GM18498 (cell line): ENCODE measurements around the gene DNAJC27.
A peak's percentile ranks its signal among the peaks of the same experiment; 100 is the strongest.

Experiments
- ATAC-seq: cut with Tn5 transposase; IDR thresholded peaks from one replicate; pipeline ENCODE4 v1.9.1; 2021; ENCODE audit warnings: mild to moderate bottlenecking, moderate library complexity; ENCODE audit not compliant: unreplicated experiment

DNAJC27 gene

DNA sequence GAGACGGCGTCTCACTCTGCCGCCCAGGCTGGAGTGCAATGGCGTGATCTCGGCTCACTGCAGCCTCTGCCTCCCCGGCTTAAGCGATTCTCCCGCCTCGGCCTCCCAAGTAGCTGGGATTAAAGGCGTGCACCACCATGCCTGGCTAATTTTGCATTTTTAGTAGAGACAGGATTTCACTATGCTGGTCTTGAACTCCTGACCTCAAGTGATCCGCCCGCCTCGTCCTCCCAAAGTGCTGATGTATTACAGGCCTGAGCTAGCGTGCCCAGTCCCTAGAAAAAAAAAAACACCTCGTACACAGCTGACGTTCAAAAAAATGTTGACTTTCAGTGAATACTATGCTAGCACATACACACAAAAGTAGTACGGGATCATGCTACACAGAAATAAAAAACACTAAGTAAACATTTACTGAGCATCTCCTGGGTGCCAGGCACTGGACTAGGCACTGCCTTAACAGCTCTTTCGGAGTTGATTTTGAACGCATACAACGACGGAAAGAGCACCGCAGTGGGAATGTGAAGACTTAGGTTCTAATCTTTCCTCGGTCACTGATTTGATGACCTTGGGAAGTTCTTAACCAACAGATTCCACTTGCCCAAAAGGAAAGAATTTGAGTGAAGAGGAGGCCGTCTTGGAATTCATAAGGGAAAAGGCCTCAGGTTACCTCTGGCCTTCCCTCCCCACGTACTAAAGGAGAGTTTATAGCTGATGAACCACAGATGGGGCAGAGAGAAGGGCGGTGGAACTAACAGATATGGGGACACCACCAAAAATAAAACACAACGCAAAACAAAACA lies 1.1 kb downstream of the DNAJC27 start:
- ATAC-seq = no peak

DNA sequence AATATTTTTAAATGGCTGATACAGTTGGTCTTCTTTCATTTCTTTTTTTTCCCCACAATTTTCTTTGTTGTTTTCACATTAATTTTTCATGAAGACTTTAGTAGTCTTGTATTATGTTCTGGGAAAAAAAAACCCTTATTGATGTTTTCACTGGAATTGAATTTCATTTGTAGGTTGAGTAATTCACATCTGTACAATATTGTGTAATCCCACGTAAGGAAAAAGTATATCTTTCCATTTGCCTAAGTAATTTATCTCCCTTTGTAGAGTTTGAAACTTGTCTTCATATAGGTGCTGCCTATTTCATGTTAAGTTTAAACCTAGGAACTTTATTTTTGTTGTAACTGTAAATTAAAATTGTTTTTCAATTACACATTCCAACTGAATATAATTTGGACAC lies 2.0 kb downstream of the DNAJC27 start:
- no peak for ATAC-seq

DNA sequence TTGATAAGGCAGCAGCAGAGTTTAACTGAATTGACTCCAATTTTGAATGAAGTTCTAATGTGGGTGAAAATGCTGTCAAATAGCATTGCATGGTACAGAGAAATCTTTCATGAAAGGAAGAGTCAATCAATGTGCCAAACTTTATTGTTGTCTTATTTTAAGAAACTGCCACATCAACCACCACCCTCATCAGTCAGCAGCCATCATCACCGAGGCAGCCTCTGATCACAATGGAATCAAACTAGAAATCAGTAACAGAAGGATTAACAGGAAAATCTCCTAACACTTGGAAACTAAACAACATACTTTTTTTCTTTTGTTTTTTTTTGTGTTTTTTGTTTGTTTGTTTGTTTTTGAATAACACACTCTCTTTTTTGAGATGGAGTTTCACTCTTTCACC lies 9.9 kb downstream of the DNAJC27 start:
- no peak for ATAC-seq

DNA sequence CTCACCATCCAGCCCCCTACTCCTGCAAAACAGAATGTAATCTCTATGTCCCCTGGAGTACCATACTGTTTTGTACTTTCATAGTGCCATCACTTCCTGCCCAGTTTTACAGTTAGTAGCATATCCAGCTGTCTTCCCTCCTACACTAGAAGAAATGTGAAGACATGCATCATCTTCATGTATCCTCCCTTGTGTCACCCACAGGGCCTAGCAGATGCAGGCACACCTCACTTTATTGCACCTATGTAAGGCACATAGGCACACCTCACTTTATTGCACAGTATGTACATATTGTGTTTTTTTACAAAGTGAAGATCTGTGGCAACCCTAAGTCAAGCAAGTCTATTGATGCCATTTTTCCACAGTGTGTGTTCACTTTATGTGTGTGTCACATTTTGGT lies 12.0 kb downstream of the DNAJC27 start:
- no peak for ATAC-seq

DNA sequence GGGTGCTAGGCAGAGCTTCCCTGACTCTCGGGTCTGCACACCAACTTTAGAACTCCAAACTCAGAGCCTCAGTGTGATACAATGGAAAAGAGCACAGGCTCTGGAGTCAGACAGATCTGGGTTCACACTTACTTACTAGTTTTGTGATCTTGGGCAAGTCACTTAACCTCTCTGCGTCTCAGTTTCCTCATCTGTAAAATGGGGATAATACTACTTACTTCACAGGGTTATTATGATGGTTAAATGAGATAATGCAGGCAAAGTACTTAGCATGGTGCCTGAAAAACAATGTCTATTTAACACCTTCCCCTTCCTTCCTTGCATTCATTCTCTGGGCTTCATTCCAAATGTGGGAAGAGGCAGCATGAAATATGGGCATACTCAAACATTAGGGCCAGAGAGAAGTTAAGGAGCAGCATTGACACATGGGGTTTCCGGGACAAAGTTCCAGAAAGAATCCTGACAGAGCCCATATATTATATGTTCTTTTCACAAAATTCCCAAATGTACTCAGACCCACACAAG lies 13.3 kb downstream of the DNAJC27 start:
- no peak for ATAC-seq

DNA sequence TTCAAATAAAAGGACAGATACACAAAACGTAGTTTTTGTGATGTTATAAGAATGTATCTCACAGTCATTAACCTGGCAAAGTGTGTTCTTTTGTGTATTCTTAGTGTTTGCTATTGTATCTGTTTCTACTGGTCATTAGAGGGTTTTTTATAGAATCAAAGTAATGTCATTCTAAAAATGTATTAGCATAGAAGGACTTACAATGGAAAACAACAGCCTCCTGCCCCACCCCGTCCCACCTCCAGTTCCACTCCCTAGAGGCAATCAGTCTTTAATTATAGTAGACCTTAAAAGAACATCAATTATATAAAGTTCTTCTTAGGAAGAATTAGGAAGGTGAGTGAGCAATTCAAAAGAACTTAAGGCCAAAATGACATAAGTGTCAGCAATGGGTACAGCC lies 13.8 kb downstream of the DNAJC27 start:
- ATAC-seq = no peak

DNA sequence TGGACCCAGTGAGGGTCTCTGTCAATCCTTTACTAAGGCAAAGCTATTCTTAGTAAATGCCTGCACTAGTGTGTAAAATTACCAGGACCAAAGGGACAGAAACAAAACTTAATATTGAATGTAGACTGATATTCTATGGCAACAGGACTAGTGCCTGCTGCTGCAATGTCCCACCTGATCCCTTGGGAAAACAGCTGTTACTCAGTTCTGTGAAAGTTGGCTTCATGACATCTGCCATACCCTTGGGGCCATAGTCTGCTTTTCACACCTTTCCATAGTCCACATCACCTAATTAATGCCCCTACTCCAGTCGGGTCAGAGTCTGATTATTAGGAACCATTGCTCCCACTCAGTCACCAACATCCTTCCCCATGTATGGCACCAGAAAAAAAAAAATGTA lies 14.5 kb downstream of the DNAJC27 start:
- ATAC-seq = no peak

DNA sequence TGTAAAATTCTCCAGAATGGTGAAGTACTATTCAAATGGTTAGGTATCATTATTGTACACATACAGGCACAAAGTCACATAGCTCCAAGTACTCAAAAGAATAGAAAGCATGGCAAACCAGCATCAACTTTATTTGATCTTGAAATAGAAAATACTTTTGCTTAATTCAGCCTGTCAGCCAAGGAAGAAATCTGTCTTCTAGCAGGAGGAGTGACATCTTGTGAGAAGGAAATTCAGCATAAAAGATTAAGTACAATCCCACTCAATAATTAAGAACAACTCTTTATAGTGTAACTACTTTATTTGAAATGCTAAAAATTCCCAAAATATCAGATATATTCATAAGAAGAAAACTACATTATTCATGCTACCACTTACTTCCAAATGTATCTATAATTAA lies 15.8 kb downstream of the DNAJC27 start:
- ATAC-seq = no peak

DNA sequence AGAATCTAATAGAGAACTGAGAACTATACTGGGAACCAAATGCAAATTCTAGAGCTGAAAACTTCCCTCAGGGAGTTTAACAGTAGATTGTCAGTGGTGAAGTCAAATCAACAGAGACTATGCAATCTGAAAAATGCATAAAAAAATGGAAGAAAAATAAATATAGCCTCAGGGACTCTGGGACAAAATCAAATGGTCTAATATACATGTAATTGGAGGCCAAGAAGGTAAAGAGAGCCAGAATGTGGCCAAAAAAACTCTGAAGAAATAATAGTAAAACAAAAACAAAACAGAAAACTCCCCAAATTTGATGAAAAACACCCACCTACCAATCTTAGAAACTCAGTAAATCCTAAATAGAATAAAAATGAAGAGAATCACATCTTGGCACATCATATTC lies 16.5 kb downstream of the DNAJC27 start:
- ATAC-seq = no peak

DNA sequence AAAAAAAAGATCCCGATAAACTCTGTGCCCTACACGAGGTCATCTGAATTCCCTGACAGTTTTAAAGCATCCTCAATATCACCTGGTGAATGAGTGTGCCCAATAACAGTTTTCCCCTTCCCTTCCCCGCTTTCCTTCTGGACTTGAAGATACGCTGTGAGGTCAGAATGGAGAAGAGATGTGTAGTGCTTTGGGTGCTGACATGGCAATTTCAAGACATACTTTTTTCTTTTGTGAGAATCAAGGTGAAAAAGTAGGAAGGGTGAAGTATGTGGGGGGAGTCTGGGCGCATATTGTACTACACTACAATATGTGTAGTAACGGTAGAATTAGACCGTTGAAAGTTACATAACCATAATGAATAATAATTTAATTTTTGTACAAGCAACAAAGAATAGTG lies 21.7 kb downstream of the DNAJC27 start:
- no peak for ATAC-seq

DNA sequence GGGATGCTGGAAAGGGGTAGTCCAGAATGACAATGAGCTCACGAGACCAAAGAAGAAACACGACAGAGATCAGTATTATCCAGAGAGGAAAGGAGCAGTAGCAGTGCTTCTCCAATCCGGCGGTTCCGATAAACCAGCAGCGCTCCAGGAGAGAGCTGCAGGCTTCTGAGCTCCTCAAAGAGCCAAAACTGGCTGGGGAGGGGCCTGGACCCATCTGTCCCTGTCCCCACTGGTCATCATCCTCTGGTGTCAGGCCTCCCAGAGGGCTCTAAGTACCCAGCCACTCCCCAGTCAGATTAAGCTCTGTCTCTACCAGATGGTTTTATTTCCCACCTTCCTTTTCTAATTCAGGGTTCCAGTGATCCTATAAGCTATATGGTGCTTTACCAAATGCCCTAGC lies 23.2 kb downstream of the DNAJC27 start:
- no peak for ATAC-seq

DNA sequence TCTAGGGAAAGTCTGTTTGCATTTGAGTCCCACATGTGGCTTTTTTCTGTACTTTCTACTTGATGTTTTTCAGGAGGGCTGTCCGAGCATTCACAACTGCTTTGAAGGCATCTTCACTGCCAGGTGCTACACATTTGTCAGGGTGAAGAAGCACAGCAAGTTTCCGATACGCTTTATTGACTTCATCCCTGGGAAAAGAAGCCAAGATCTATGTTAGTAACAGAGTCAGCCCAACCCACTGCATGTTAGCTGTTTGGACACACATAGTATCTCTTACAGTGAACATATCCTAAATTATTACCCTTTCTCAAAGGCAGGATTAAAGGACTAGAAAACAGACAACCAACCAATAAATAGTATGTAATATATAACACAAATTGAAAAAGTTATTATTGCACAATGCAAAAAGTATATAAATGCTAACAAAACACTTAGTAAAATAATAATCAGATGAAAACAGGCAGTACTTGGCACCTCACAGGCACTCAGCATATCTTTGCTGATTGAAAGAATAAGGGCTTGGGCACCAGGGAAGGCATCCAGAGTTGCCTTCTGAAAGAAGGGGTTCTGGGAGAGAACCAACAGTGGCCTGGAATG lies 24.1 kb downstream of the DNAJC27 start:
- no peak for ATAC-seq

DNA sequence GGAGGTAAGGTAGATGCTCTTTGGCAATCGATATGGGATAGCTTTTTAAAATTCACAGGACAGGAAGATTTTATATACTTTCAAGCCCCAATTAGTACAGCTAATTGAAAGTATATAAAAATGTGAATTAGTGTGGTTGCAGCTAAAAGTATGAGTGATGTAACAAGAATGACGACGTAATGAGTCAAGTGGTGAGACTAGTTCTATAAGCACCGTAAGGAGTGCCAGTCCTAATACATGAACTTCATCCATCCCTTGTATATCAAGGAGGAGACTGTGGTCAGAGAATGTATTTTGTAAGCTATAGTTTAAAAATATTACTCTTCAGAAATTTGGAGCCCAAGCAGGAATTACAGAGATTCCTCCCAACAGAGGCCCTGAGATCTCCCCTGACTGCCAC lies 25.8 kb downstream of the DNAJC27 start:
- no peak for ATAC-seq

DNA sequence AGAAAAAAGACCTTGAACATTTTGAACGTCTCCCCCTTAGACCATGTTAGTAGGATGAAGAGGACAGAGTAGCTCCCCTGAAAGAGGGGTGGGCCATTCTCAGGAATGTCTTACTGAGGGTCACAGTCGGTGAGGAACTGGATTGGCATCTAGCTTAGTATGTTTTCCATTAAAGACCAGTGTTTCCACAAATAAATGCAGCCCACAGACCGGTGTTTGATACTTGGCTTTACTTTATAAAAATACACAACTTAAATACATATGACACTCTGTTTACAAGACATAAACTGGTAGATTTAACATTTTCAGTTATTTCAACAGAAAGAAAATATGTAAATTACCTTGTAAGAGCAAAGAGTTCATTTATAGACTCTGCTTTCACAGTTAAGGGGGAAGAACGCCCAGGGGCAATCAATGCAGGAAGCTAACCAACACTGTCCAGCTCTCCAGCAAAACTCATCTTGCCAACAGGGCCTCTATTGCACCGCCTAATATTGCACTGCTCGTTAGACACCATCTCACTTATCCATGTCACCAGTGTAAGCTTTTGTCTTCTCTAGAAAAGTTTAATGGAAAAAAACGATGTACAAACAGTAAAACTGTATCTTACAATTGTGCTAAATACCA lies 28.2 kb downstream of the DNAJC27 start:
- ATAC-seq = no peak

DNA sequence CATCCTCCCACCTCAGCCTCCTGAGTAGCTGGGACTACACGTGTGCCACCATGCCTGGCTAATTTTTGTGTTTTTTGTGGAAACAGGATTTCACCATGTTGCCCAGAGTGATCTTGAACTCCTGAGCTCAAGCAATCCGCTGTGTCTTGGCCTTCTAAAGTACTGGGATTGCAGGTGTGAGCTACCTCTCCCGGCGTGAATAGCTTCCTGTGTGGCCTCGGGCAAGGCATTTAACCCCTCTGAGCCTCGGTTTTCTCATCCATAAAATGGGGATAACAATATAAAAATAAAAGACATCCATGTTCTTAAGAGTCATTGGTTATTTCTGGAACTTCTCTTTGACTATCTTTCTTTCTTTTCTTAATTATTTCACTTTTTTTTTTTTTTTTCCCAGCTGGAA lies 32.4 kb downstream of the DNAJC27 start:
- ATAC-seq = no peak

DNA sequence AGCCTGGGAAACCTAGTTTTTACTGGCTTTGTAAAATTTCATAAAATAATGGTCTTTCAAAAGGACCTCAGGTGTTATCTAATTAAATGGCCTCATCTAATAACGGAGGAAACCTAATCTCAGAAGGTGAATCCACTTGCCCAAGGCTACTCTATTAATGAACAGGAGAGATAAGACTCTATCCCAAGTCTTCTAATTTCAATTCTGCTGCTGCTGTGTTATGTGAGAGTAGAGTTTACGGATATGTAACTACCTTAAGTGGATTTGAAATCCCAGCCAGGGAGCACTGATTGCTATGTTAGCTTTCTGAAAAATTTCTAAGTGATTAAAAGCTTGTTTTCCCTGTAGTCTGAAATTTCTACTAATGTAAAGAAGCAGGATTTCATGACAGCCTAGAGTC lies 34.5 kb downstream of the DNAJC27 start:
- ATAC-seq = no peak

DNA sequence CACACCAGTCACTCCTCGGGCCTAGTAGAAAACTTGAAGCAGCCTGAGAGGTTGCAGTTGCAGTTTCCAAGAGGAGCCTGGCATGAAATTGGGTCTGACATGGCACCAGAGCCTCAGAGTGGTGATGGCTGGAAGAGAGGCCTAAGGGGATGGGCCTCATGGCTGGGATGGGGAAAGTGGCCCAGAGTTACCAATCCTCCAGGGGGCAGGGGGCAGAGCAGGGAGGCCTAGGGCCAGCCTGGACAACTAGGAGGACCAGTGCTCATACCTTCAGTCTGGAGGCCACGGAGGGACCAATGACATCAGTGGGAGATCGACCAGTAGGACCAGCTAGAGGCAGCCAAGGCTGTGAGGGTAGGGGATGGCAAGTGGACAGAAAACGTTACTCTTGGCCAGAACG lies 36.6 kb downstream of the DNAJC27 start:
- ATAC-seq = no peak

DNA sequence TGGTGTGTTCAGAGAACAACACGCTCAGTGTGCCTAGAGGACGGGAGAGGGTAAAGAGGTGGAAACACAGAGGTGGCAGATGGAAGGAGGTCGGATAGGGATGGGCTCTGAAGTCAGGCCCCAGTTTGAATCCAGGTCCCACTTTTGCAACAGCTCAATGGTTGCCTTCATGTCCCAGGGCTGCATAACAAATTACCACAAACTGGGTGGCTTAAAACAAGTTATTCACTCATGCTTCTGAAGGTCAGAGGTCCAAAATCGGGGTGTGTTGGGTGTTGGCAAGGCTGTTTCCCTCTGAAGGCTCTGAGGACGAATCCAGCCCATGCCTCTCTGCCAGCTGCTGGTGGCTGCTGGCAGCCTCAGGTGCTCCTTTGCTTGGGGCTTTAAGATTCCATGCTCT lies 39.0 kb downstream of the DNAJC27 start:
- ATAC-seq = no peak

DNA sequence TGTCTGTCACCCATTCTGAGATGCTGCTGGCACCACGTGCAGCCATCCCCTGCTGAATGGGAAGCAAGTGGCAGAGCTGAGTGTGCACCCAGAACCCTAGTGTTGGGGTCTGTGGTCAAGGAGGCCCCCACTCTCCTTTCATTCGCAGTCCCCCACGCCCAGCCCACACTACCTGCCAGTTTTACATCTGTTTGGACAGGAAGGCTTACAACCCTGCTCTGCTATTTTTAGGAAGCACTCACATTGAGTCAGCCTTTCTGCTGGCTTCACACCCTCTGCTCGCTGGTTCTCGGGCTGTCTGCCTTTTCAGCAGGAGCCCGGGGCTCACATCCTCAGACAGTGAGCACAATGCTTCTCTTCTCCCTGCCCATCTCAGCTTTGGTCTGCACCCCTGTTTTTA lies 41.0 kb downstream of the DNAJC27 start:
- peak; percentile 80 for ATAC-seq

DNA sequence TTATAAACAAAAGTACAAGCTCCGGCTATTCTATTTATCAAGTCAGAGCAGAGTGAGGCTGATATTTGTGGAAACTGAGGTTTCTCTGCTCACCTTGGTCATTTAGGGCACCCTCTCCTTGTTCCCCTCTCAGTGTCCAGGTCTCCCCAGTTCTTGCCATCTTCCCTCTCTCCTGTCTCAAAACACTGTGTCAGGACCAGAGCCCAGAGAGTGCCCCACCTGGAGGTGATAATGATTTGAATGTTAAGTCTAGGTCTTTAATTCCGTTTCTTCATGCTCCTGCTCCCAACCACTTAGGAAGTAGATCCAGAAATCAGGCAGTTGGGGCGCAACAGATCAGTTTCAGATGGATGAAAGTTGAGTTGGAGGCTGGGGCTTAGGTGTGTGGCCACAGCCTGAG lies 42.5 kb downstream of the DNAJC27 start:
- no peak for ATAC-seq

DNA sequence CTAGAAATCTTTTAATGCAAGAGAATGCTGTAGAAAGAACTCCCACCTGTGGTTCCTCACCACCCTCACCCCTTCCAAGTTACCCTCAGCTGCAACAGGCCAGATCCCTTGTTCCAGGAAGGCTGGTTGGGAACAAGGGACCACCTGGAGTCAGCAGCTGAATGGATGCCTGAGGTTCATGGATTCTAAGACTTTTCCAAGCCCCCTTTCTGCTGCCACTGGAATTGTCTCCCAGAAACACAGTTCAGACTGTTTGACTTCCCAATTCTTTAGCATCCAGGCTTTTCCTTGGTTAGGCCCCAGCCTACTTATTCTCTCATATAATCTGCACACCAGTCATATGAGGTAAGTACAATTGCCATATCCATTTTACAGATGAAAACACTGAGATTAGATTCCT lies 43.7 kb downstream of the DNAJC27 start:
- ATAC-seq = no peak

DNA sequence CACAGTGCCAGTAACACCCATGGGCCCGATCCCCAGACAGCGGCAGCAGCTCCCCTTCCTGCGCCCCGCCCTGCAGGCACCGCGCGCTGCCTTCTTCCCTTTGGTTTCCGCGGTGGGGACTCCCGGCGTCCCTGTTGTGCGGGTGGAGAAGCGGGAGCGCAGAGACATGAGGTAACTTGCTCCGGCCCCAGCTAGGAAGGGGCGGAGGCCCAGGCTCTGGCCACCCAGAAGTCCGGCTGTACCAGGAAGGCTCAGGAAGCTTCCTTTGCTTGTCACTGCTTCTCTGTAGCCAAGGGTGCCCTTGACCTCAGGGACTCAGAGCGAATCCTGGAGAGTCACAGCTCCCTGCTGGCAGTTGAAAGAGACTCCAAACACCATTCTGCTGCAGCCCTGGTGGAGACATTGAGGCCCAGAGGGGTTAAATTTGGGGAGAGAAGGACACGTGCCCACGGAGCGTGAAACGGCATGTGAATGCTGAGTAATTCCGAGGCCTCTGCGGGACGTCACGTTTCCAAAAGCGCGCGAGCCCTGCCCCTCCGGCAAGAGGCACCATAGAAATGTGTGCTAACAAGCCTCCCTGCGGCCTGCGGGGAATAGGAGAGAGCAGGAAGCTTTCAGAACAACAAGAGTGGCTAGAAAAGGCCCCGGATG lies 45.0 kb downstream of the DNAJC27 start:
- ATAC-seq = no peak
